Measurements from ENCODE around the gene TGFBR1.

DNA sequence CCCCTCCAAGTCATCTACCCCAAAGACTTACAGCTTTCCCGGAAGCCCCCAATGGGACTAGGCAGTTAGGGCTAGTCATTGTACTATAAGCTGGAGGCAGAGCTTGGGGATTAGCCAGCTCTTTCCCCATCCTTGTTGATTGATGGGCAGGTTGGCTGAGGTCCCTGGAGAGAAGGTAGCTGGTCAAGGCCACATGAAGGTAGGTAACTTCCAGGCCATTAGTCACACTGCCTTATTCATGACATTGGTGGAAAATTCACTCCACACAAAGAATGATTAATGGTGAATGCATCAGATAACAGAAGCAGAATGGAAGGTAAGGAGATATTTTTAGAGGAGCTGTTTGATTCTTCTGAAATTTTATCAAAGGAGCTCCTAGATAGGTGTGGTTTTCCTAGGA is 49.5 kb upstream of the TGFBR1 start:
- TF ChIP-seq, protein P1, sequence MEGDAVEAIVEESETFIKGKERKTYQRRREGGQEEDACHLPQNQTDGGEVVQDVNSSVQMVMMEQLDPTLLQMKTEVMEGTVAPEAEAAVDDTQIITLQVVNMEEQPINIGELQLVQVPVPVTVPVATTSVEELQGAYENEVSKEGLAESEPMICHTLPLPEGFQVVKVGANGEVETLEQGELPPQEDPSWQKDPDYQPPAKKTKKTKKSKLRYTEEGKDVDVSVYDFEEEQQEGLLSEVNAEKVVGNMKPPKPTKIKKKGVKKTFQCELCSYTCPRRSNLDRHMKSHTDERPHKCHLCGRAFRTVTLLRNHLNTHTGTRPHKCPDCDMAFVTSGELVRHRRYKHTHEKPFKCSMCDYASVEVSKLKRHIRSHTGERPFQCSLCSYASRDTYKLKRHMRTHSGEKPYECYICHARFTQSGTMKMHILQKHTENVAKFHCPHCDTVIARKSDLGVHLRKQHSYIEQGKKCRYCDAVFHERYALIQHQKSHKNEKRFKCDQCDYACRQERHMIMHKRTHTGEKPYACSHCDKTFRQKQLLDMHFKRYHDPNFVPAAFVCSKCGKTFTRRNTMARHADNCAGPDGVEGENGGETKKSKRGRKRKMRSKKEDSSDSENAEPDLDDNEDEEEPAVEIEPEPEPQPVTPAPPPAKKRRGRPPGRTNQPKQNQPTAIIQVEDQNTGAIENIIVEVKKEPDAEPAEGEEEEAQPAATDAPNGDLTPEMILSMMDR (IDR thresholded peaks at IDR 0.05): no peak
- no peak for TF ChIP-seq POLR2A (IDR thresholded peaks at IDR 0.05)
